ENCODE results near the gene NSUN4. TPM values are rescaled to one million over a fixed set of nuclear protein-coding genes. Genes with fewer than 3 reads are reported as not detected.
A peak's percentile ranks its signal among the peaks of the same experiment; 100 is the strongest.

NSUN4 gene
- total RNA-seq, 1 donor from 2014 or later = 26.6 TPM

- Mint-ChIP-seq H3K36me3 (peaks cover 21% of the 10 kb centered on the region), H3K27ac (peak overlapping the region; percentile 35), H3K4me1 (ENCODE audit: unreplicated experiment) (peaks cover 12% of the 10 kb centered on the region), H3K27me3 (no peaks in the 10 kb centered on the region), H3K9me3 (peaks cover 4% of the 10 kb centered on the region), H3K4me3 (no peak overlapping the region)
- DNase-seq (ENCODE audit: extremely low spot score, unreplicated experiment) = no peak
- TF ChIP-seq, protein P1, sequence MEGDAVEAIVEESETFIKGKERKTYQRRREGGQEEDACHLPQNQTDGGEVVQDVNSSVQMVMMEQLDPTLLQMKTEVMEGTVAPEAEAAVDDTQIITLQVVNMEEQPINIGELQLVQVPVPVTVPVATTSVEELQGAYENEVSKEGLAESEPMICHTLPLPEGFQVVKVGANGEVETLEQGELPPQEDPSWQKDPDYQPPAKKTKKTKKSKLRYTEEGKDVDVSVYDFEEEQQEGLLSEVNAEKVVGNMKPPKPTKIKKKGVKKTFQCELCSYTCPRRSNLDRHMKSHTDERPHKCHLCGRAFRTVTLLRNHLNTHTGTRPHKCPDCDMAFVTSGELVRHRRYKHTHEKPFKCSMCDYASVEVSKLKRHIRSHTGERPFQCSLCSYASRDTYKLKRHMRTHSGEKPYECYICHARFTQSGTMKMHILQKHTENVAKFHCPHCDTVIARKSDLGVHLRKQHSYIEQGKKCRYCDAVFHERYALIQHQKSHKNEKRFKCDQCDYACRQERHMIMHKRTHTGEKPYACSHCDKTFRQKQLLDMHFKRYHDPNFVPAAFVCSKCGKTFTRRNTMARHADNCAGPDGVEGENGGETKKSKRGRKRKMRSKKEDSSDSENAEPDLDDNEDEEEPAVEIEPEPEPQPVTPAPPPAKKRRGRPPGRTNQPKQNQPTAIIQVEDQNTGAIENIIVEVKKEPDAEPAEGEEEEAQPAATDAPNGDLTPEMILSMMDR (conservative IDR thresholded peaks at IDR 0.05) = no peak
Observed at GRCh38 chr1:46370214-46370633, 29.6 kb downstream of the NSUN4 start.

DNA sequence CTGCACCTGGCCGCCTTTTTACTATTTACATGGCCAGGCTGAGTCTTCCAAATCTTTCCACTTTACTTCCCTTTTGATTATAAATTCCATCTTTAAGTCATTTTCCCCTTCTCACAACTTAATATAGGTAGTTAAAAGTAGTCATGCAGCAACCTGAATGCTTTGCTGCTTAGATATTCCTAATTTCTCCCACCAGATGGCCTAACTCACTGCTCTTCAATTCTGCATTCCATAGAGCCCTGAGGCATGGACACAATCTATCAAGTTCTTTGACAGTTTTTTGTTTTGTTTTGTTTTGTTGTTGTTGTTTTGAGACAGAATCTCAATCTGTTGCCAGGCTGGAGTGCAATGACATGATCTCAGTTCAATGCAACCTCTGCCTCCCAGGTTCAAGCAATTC, 31.8 kb downstream of the NSUN4 start:
- Mint-ChIP-seq H3K9me3 (peaks cover 4% of the 10 kb centered on the region), H3K36me3 (peaks cover 21% of the 10 kb centered on the region), H3K4me1 (ENCODE audit: unreplicated experiment) (peaks cover 12% of the 10 kb centered on the region), H3K4me3 (no peak overlapping the region), H3K27me3 (no peaks in the 10 kb centered on the region), H3K27ac (peak overlapping the region; percentile 1)
- TF ChIP-seq, protein P1 (conservative IDR thresholded peaks at IDR 0.05) = no peak
- DNase-seq (ENCODE audit: extremely low spot score, unreplicated experiment) = no peak

- Mint-ChIP-seq H3K9me3 (no peaks in the 10 kb centered on the region), H3K27me3 (no peaks in the 10 kb centered on the region), H3K4me1 (ENCODE audit: unreplicated experiment) (no peaks in the 10 kb centered on the region), H3K4me3 (no peak overlapping the region), H3K36me3 (peaks cover 5% of the 10 kb centered on the region), H3K27ac (no peak overlapping the region)
- TF ChIP-seq, protein P1 (conservative IDR thresholded peaks at IDR 0.05) = no peak
- DNase-seq (ENCODE audit: extremely low spot score, unreplicated experiment) = no peak
Observed at GRCh38 chr1:46379996-46380395, 39.4 kb downstream of the NSUN4 start.

- no peak overlapping the region for H3K4me3 Mint-ChIP-seq
- H3K27ac Mint-ChIP-seq = no peak overlapping the region
- no peak for DNase-seq (ENCODE audit: extremely low spot score, unreplicated experiment)
- TF ChIP-seq, protein P1 (conservative IDR thresholded peaks at IDR 0.05) = no peak
- H3K36me3 Mint-ChIP-seq = peaks cover 5% of the 10 kb centered on the region
- H3K27me3 Mint-ChIP-seq = no peaks in the 10 kb centered on the region
- no peaks in the 10 kb centered on the region for H3K9me3 Mint-ChIP-seq
- no peaks in the 10 kb centered on the region for H3K4me1 Mint-ChIP-seq (ENCODE audit: unreplicated experiment)
Observed at GRCh38 chr1:46380508-46380907, 39.9 kb downstream of the NSUN4 start.

- peaks cover 23% of the 10 kb centered on the region for H3K4me1 Mint-ChIP-seq (ENCODE audit: unreplicated experiment)
- DNase-seq (ENCODE audit: extremely low spot score, unreplicated experiment) = no peak
- H3K27ac Mint-ChIP-seq = peak overlapping the region; percentile 50
- peaks cover 4% of the 10 kb centered on the region for H3K36me3 Mint-ChIP-seq
- H3K27me3 Mint-ChIP-seq = peaks cover 26% of the 10 kb centered on the region
- H3K9me3 Mint-ChIP-seq = peaks cover 6% of the 10 kb centered on the region
- peak overlapping the region; percentile 86 for H3K4me3 Mint-ChIP-seq
- TF ChIP-seq, protein P1 (conservative IDR thresholded peaks at IDR 0.05) = no peak
Observed at GRCh38 chr1:46393510-46393909, 52.9 kb downstream of the NSUN4 start.

All from type B pancreatic cell (in vitro differentiated cells).